Inflammatory macrophage (primary cell): ENCODE results near the gene MPHOSPH10.
"Not testable (repeated sequence)": the region's sequence is repeated elsewhere in the genome, so short reads cannot be mapped to it uniquely, and the experiment has no call there.

Experiments
- DNase-seq, 2 donors: peaks; one replicate each; pipeline ENCODE4 v3.0.0-alpha.2; 2020 to 2022

The MPHOSPH10 gene

GRCh38 chr2:71181316-71181715 is 50.9 kb downstream of the MPHOSPH10 start:
- DNase-seq: no peak

- not testable (repeated sequence) for DNase-seq
These were observed 53.1 kb downstream of the MPHOSPH10 start for GRCh38 chr2:71183306-71184115.

- no peak for DNase-seq
These were observed 56.5 kb downstream of the MPHOSPH10 start for GRCh38 chr2:71186973-71187372.

GRCh38 chr2:71187589-71187988 is 57.2 kb downstream of the MPHOSPH10 start:
- no peak for DNase-seq

- DNase-seq: peak; percentile 22 to 32
These were observed 60.5 kb downstream of the MPHOSPH10 start for GRCh38 chr2:71190656-71191569.

GRCh38 chr2:71191570-71191943 is 61.1 kb downstream of the MPHOSPH10 start:
- no peak for DNase-seq
